ENCODE results near the gene KIR3DL3. TPM values are rescaled to one million over a fixed set of nuclear protein-coding genes. Genes with fewer than 3 reads are reported as not detected.
"Not testable (repeated sequence)": the region's sequence is repeated elsewhere in the genome, so short reads cannot be mapped to it uniquely, and the experiment has no call there.

The KIR3DL3 gene
- total RNA-seq, 2 experiments from 2014 or later, result not detected

GRCh38 chr19:54775830-54776229 lies 51.6 kb downstream of the KIR3DL3 start:
- POLR2A ChIA-PET, CTCF ChIA-PET: not testable (repeated sequence)

DNA sequence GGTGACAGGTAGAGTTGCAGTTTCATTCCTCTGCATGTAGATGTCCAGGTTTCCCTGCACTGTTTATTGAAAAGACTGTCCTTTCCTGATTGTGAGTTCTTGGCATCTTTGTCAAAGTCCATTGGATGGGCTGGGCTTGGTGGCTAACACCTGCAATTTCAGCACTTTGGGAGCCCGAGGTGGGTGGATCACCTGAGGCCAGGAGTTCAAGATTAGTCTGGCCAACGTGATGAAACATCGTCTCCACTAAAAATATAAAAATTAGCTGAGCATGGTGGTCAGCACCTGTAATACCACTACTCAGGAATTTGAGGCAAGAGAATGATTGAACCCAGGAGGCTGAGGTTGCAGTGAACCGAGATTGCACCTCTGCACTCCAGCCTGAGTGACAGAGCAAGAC lies 53.6 kb downstream of the KIR3DL3 start:
- POLR2A ChIA-PET, result not testable (repeated sequence)

GRCh38 chr19:54778896-54779295 lies 54.7 kb downstream of the KIR3DL3 start:
- POLR2A ChIA-PET, CTCF ChIA-PET: not testable (repeated sequence)

More for the DNA sequence above, 53.6 kb downstream of the KIR3DL3 start:
- CTCF ChIA-PET, result not testable (repeated sequence)

DNA sequence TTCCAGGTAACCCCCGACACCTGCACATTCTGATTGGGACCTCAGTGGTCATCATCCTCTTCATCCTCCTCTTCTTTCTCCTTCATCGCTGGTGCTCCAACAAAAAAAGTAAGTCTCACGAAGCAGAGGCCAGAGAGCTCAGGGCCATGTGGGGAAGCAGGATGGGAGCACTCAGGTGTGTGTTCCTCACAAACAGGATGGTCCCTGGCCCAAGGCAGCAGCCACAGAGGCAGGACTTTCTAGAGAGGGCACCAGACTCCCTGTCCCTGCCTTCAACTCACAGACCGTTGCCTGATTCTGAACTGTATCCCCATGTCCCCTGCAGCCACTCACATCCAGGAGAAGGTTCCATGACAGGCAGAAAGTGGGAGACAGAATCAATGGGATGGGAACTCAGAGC lies 58.7 kb downstream of the KIR3DL3 start:
- CTCF ChIA-PET, result not testable (repeated sequence)

More for the DNA sequence above, 58.7 kb downstream of the KIR3DL3 start:
- POLR2A ChIA-PET, result not testable (repeated sequence)

Other genes with a start within 250 kb of the KIR3DL3 start
- gene LAIR2, start 221.6 kb upstream of the KIR3DL3 start, total RNA-seq, result 1 to 10 TPM; 1.8 to 2.2 TPM
- gene LILRA2, start 150.7 kb upstream of the KIR3DL3 start, total RNA-seq, result not detected
- gene LILRA1, start 130.8 kb upstream of the KIR3DL3 start, total RNA-seq, result not detected
- 1 to 10 TPM; 1.2 to 1.5 TPM for gene LILRB1, start 94.0 kb upstream of the KIR3DL3 start, total RNA-seq
- gene LILRB4, start 61.5 kb upstream of the KIR3DL3 start, total RNA-seq, result not detected
- gene KIR2DL3, start 14.1 kb downstream of the KIR3DL3 start, total RNA-seq, result under 1 TPM; 0.57 to 0.74 TPM
- gene KIR2DL1, start 45.4 kb downstream of the KIR3DL3 start, total RNA-seq, result under 1 TPM; 0.34 to 0.42 TPM
- gene KIR2DL4, start 79.2 kb downstream of the KIR3DL3 start, total RNA-seq, result under 1 TPM; 0.13 to 0.21 TPM
- gene KIR3DL1, start 92.0 kb downstream of the KIR3DL3 start, total RNA-seq, result under 1 TPM; 0.23 to 0.38 TPM
- under 1 TPM; 0.21 to 0.42 TPM for gene KIR2DS4, start 108.2 kb downstream of the KIR3DL3 start, total RNA-seq
- under 1 TPM; 0.34 to 0.40 TPM for gene KIR3DL2, start 126.0 kb downstream of the KIR3DL3 start, total RNA-seq
- gene FCAR, start 149.8 kb downstream of the KIR3DL3 start, total RNA-seq, result not detected
- under 1 TPM; 0.38 to 0.44 TPM for gene NCR1, start 181.7 kb downstream of the KIR3DL3 start, total RNA-seq
- gene NLRP7, start 223.1 kb downstream of the KIR3DL3 start, total RNA-seq, result not detected
- gene NLRP2, start 241.9 kb downstream of the KIR3DL3 start, total RNA-seq, result 10 to 100 TPM; 14.1 to 14.3 TPM